Panc1 (cell line): Measurements from ENCODE around the gene ZNF124. TPM values are rescaled to one million over a fixed set of nuclear protein-coding genes. Genes with fewer than 3 reads are reported as not detected.
"Not testable (repeated sequence)": the region's sequence is repeated elsewhere in the genome, so short reads cannot be mapped to it uniquely, and the experiment has no call there.

Experiments
- ATAC-seq: fragments of 200-7000 bp; cut with Tn5 transposase; 2 replicates; pipeline ENCODE4 v1.9.1; 2020; ENCODE audit warnings: mild to moderate bottlenecking, moderate library complexity
- BruUV-seq: library from RNA; stranded (reverse); fragments of 400-500 nt; replicated peaks from 2 replicates; lab custom pipeline; 2021; lab: Mats Ljungman, UMichigan
- CTCF ChIA-PET: fragments of 300-600 bp; sonication (Branson Sonifier 250); formaldehyde crosslinking; loops from one replicate; lab custom pipeline; 2022; ENCODE audit warnings: antibody characterized with exemption; lab: Charles Lee
- POLR2A ChIA-PET: fragments of 300-600 bp; sonication (Branson Sonifier 250); formaldehyde crosslinking; loops from one replicate; lab custom pipeline; 2022; ENCODE audit warnings: antibody characterized with exemption; lab: Charles Lee
- DNase-seq: peaks from one replicate; pipeline ENCODE4 v3.0.0-alpha.2; 2010; ENCODE audit warnings: low read depth, low spot score
- H3K27ac ChIP-seq: 2 replicates; pipeline ENCODE4 v1.5.1; 2011; ENCODE audit warnings: mild to moderate bottlenecking, low read length, inconsistent platforms
- H3K27me3 ChIP-seq: fragments of 200-500 bp; sonication (Bioruptor generic); 2 replicates; pipeline ENCODE4 v1.6.0; 2014; ENCODE audit warnings: low read length, inconsistent platforms; ENCODE audit not compliant: control insufficient read depth, insufficient read depth
- H3K36me3 ChIP-seq: fragments of 200-500 bp; sonication (Bioruptor generic); 2 replicates; pipeline ENCODE4 v1.5.1; 2014; ENCODE audit warnings: inconsistent platforms, mild to moderate bottlenecking, low read length, moderate library complexity; ENCODE audit not compliant: control insufficient read depth, insufficient read depth
- H3K4me1 ChIP-seq: 2 replicates; pipeline ENCODE4 v1.5.1; 2011; ENCODE audit warnings: inconsistent platforms, mild to moderate bottlenecking, low read length, moderate library complexity; ENCODE audit not compliant: control insufficient read depth, insufficient read depth
- H3K4me3 ChIP-seq, 2 experiments: 2 replicates each; pipeline ENCODE4 v1.5.1; 2011 to 2012; ENCODE audit warnings: low read depth in 2 of 2, low read length in 2 of 2, mild to moderate bottlenecking in 2 of 2, inconsistent platforms in 1 of 2, moderate library complexity in 1 of 2
- H3K9me3 ChIP-seq: fragments of 200-500 bp; sonication (Bioruptor generic); 2 replicates; pipeline ENCODE4 v1.5.1; 2014; ENCODE audit warnings: low read depth, mild to moderate bottlenecking, inconsistent platforms, low read length, moderate library complexity; ENCODE audit not compliant: control insufficient read depth, insufficient read depth
- POLR2AphosphoS5 ChIP-seq: IDR thresholded peaks from 2 replicates; pipeline ENCODE4 v1.6.1; 2012; ENCODE audit warnings: mild to moderate bottlenecking, low read depth, low read length, moderate library complexity
- SIN3A ChIP-seq: IDR thresholded peaks from 2 replicates; pipeline ENCODE4 v1.6.1; 2012; ENCODE audit warnings: low read depth, mild to moderate bottlenecking, low read length, moderate library complexity, borderline replicate concordance; ENCODE audit not compliant: insufficient read depth
- TCF7L2 ChIP-seq: IDR thresholded peaks from 2 replicates; pipeline ENCODE4 v1.6.1; 2011; ENCODE audit warnings: mild to moderate bottlenecking, low read depth, low read length, inconsistent platforms
- in situ Hi-C: cut with HindIII; loops from 2 replicates; pipeline ENCODE4 v1.10.0; 2016; ENCODE audit warnings: low sequenced_read_pairs, low pct_unique_long_range_greater_than_20kb
- intact Hi-C: fragments of 100-400 bp; cut with micrococcal nuclease; formaldehyde crosslinking; loops from one replicate; pipeline ENCODE4 v1.10.0; 2022; ENCODE audit not compliant: unreplicated experiment
- total RNA-seq: library from RNA; stranded (reverse); gene quantifications from one replicate; pipeline ENCODE4 v1.2.1, GENCODE V29; 2021; ENCODE audit not compliant: unreplicated experiment
- TF ChIP-seq, protein P1 (sequence below): fragments of 450-650 bp; IDR thresholded peaks from 2 replicates; pipeline ENCODE4 v1.5.1; 2017; ENCODE audit warnings: mild to moderate bottlenecking
- TF ChIP-seq, protein P2 (sequence below), 2 experiments: IDR thresholded peaks; 2 replicates each; pipeline ENCODE4 v1.6.1; 2011 to 2012; ENCODE audit warnings: low read depth in 2 of 2, control low read depth in 1 of 2, low read length in 1 of 2, mild to moderate bottlenecking in 1 of 2, moderate library complexity in 1 of 2; ENCODE audit not compliant: insufficient read depth in 1 of 2

Gene ZNF124
- total RNA-seq, 1 experiment from 2014 or later = 18.6 TPM

DNA sequence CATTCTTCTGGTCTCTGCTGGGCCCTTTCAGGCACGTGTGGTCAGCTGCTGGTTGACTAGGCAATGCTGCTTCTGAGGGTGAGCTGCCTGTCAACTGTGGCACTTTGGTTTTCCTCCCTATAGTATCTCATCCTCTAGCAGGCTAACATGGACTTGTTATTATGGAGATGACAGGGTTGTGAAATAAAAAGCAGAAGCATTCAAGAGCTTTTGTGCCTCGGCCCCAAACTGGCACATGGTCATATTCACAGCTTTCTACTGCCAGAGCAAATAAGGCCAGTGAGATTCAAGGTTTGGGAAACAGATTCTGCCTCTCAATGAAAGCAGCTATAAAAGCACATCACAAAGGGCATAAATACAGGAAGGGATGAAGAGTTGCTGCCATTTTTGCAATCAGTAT, 1.6 kb upstream of the ZNF124 start:
- Histone ChIP-seq H3K4me3 (no peak overlapping the region), H3K27me3 (no peaks in the 10 kb centered on the region), H3K9me3 (no peaks in the 10 kb centered on the region), H3K36me3 (no peaks in the 10 kb centered on the region), H3K27ac (no peak overlapping the region), H3K4me1 (no peaks in the 10 kb centered on the region)
- DNase-seq (no peak), ATAC-seq (no peak)
- POLR2A ChIA-PET = no interaction called here
- BruUV-seq = no TSS peak
- CTCF ChIA-PET = no interaction called here
- in situ Hi-C loops = no loop called here
- intact Hi-C loops = no loop called here
- TF ChIP-seq POLR2AphosphoS5 (no peak), TCF7L2 (no peak), SIN3A (no peak)
- TF ChIP-seq, protein P1, sequence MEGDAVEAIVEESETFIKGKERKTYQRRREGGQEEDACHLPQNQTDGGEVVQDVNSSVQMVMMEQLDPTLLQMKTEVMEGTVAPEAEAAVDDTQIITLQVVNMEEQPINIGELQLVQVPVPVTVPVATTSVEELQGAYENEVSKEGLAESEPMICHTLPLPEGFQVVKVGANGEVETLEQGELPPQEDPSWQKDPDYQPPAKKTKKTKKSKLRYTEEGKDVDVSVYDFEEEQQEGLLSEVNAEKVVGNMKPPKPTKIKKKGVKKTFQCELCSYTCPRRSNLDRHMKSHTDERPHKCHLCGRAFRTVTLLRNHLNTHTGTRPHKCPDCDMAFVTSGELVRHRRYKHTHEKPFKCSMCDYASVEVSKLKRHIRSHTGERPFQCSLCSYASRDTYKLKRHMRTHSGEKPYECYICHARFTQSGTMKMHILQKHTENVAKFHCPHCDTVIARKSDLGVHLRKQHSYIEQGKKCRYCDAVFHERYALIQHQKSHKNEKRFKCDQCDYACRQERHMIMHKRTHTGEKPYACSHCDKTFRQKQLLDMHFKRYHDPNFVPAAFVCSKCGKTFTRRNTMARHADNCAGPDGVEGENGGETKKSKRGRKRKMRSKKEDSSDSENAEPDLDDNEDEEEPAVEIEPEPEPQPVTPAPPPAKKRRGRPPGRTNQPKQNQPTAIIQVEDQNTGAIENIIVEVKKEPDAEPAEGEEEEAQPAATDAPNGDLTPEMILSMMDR = no peak
- TF ChIP-seq, protein P2, sequence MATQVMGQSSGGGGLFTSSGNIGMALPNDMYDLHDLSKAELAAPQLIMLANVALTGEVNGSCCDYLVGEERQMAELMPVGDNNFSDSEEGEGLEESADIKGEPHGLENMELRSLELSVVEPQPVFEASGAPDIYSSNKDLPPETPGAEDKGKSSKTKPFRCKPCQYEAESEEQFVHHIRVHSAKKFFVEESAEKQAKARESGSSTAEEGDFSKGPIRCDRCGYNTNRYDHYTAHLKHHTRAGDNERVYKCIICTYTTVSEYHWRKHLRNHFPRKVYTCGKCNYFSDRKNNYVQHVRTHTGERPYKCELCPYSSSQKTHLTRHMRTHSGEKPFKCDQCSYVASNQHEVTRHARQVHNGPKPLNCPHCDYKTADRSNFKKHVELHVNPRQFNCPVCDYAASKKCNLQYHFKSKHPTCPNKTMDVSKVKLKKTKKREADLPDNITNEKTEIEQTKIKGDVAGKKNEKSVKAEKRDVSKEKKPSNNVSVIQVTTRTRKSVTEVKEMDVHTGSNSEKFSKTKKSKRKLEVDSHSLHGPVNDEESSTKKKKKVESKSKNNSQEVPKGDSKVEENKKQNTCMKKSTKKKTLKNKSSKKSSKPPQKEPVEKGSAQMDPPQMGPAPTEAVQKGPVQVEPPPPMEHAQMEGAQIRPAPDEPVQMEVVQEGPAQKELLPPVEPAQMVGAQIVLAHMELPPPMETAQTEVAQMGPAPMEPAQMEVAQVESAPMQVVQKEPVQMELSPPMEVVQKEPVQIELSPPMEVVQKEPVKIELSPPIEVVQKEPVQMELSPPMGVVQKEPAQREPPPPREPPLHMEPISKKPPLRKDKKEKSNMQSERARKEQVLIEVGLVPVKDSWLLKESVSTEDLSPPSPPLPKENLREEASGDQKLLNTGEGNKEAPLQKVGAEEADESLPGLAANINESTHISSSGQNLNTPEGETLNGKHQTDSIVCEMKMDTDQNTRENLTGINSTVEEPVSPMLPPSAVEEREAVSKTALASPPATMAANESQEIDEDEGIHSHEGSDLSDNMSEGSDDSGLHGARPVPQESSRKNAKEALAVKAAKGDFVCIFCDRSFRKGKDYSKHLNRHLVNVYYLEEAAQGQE (IDR thresholded peaks at IDR 0.05; ENCODE audit: insufficient read depth in 1 of 2, low read depth in 2 of 2, low read length in 1 of 2) = no peak

DNA sequence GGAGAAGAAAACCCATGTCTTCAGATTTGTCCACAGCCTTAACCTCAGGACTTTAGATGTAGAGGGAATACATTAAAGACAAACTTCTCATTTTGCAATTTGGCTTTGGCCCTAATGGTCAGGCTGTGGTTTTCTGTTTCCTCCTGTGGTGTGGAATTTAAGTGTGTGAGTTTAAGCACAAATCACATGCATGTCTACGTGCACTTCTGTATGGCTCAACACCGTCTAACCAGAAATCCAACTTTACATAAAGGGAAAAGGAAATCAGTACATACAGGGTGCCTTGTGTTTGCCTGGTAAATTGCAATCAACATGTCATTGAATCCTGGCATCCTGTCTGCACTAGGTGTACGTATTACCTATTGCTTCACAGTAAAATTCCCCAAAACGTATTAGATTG, 1.2 kb upstream of the ZNF124 start:
- TF ChIP-seq, protein P2 (IDR thresholded peaks at IDR 0.05; ENCODE audit: insufficient read depth in 1 of 2, low read depth in 2 of 2, low read length in 1 of 2) = no peak
- TF ChIP-seq POLR2AphosphoS5 (no peak), TCF7L2 (no peak), SIN3A (no peak)
- TF ChIP-seq, protein P1 = no peak
- Histone ChIP-seq H3K27me3 (no peaks in the 10 kb centered on the region), H3K36me3 (no peaks in the 10 kb centered on the region), H3K27ac (no peak overlapping the region), H3K9me3 (no peaks in the 10 kb centered on the region), H3K4me3 (no peak overlapping the region), H3K4me1 (no peaks in the 10 kb centered on the region)
- ATAC-seq (no peak), DNase-seq (no peak)
- ChIA-PET POLR2A (no interaction called here), CTCF (no interaction called here)
- intact Hi-C loops = no loop called here
- BruUV-seq = no TSS peak
- in situ Hi-C loops = no loop called here

DNA sequence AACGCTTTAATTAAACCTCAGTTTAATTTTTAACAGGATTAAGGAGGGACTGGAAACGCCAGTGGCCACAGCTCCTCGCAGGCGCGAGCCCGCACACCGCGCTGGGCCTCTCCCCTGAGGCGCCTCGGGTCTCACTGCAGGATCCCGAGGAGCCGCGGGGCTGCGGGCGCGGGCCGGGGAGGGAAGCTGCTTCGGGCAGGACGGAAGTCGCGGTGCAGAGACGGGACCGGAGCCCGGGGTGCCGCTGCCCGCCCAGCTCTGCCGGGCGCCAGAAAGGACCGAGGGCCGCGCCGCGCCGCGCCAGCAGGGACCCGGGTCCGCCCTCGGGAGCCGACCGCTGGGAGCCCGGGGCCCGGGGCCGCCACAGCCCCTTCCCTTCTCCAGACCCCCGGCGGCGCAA, 377 bp downstream of the ZNF124 start:
- H3K27me3 ChIP-seq, H3K27ac ChIP-seq, DNase-seq, CTCF ChIA-PET, H3K36me3 ChIP-seq, POLR2A ChIA-PET, in situ Hi-C loops, H3K4me1 ChIP-seq, intact Hi-C loops, H3K9me3 ChIP-seq, H3K4me3 ChIP-seq: not testable (repeated sequence)
- peak; percentile 84 for ATAC-seq
- BruUV-seq = TSS peak; percentile 81
